Prostate gland (tissue), 2 donors: ENCODE measurements around the gene PRLH. TPM values are rescaled to one million over a fixed set of nuclear protein-coding genes. Genes with fewer than 3 reads are reported as not detected.

Source experiments
- DNase-seq: peaks from one replicate; pipeline ENCODE4 v3.0.0-alpha.2; 2019; ENCODE audit warnings: low spot score
- H3K27ac ChIP-seq, 2 donors: fragments of 200-600 bp; sonication (generic); 2 replicates each; pipeline ENCODE4 v1.5.1; 2017 to 2019
- H3K27me3 ChIP-seq: fragments of 200-600 bp; sonication (generic); replicated peaks from 2 replicates; pipeline ENCODE4 v1.5.1; 2019; ENCODE audit not compliant: insufficient read depth
- H3K36me3 ChIP-seq, 2 donors: fragments of 200-600 bp; sonication (generic); 1 replicate in 1 of 2; 2 replicates in 1 of 2; pipeline versions ENCODE4 v1.5.1 to v1.8.1; 2017 to 2019
- H3K4me1 ChIP-seq: fragments of 200-600 bp; sonication (generic); replicated peaks from 2 replicates; pipeline ENCODE4 v1.5.1; 2019
- H3K4me3 ChIP-seq, 2 donors: fragments of 200-600 bp; sonication (generic); 2 replicates each; pipeline ENCODE4 v1.5.1; 2017 to 2019
- H3K9me3 ChIP-seq: fragments of 200-600 bp; sonication (generic); 2 replicates; pipeline ENCODE4 v1.5.1; 2017
- CTCF ChIP-seq, 4 experiments: fragments of 200-600 bp in 2 of 4; fragments of 450-650 bp in 2 of 4; sonication (generic) in 2 of 4; IDR thresholded peaks; 1 replicate in 3 of 4; 2 replicates in 1 of 4; pipeline ENCODE4 v1.5.1; 2016 to 2019; ENCODE audit warnings: antibody characterized with exemption in 4 of 4, mild to moderate bottlenecking in 2 of 4, moderate library complexity in 2 of 4
- POLR2A ChIP-seq: fragments of 450-650 bp; IDR thresholded peaks from one replicate; pipeline ENCODE4 v1.6.1; 2016; ENCODE audit warnings: antibody characterized with exemption, mild to moderate bottlenecking
- POLR2AphosphoS5 ChIP-seq: sonication (generic); formaldehyde crosslinking; IDR thresholded peaks from one replicate; pipeline ENCODE4 v1.6.1; 2017; ENCODE audit warnings: antibody characterized with exemption
- WGBS: methylation state at CpG from one replicate; pipeline ENCODE4 v1.1.5; 2018; 5-methylcytosine and 5-hydroxymethylcytosine counted together
- intact Hi-C: fragments of 100-400 bp; cut with DNase I; formaldehyde crosslinking; loops from one replicate; pipeline ENCODE4 v1.14.2; 2022
- total RNA-seq, 2 donors: library from RNA; depleted of rRNA; stranded (reverse); fragments of >200 nt; gene quantifications; one replicate each; pipeline ENCODE4 v1.1.0, GENCODE V29; 2016

PRLH gene
- total RNA-seq, 2 donors from 2014 or later = not detected

- peak; percentile 88 for DNase-seq
- Histone ChIP-seq H3K4me3 (no peak overlapping the region), H3K27me3 (no peaks in the 10 kb centered on the region), H3K9me3 (no peaks in the 10 kb centered on the region), H3K36me3 (no peaks in the 10 kb centered on the region), H3K27ac (peak overlapping the region in 1 of 2 donors; percentile 52), H3K4me1 (peaks cover 6% of the 10 kb centered on the region)
- intact Hi-C loops = loop anchor here (1.0 to 10.0 kb wide), 3 partner anchors 58 to 417 kb away; partner anchors contain the start of gene COL6A3
- TF ChIP-seq POLR2A (no peak), CTCF (IDR thresholded peaks at IDR 0.05) (peak; percentile 96 to 99 (median 99)), POLR2AphosphoS5 (peak; percentile 75)
- WGBS = 2% methylated on average over 24 of the region's 24 CpGs
Observed at GRCh38 chr2:237572021-237572741, 5.8 kb downstream of the PRLH start.

- peak overlapping the region in 1 of 2 donors; percentile 52 for H3K27ac ChIP-seq
- TF ChIP-seq POLR2AphosphoS5 (no peak), POLR2A (no peak), CTCF (IDR thresholded peaks at IDR 0.05) (no peak)
- DNase-seq = no peak
- intact Hi-C loops = loop anchor here (1.0 to 10.0 kb wide), 3 partner anchors 58 to 418 kb away; partner anchors contain the start of gene COL6A3
- no peaks in the 10 kb centered on the region for H3K36me3 ChIP-seq
- H3K4me1 ChIP-seq = peaks cover 6% of the 10 kb centered on the region
- no peaks in the 10 kb centered on the region for H3K9me3 ChIP-seq
- WGBS = 82% methylated on average over 4 of the region's 4 CpGs
- no peaks in the 10 kb centered on the region for H3K27me3 ChIP-seq
- no peak overlapping the region for H3K4me3 ChIP-seq
Observed at GRCh38 chr2:237572742-237573101, 6.3 kb downstream of the PRLH start.

- H3K36me3 ChIP-seq = no peaks in the 10 kb centered on the region
- peaks cover 6% of the 10 kb centered on the region for H3K4me1 ChIP-seq
- H3K9me3 ChIP-seq = no peaks in the 10 kb centered on the region
- TF ChIP-seq POLR2AphosphoS5 (no peak), POLR2A (no peak), CTCF (IDR thresholded peaks at IDR 0.05) (no peak)
- DNase-seq = no peak
- intact Hi-C loops = loop anchor here (10.0 kb wide), 2 partner anchors 159 to 419 kb away; partner anchors contain the start of gene COL6A3
- H3K27me3 ChIP-seq = no peaks in the 10 kb centered on the region
- no peak overlapping the region for H3K4me3 ChIP-seq
- WGBS = 86% methylated on average over 8 of the region's 8 CpGs
- H3K27ac ChIP-seq = no peak overlapping the region
Observed at GRCh38 chr2:237573721-237574415, 7.5 kb downstream of the PRLH start.

- TF ChIP-seq POLR2AphosphoS5 (no peak), CTCF (IDR thresholded peaks at IDR 0.05) (no peak), POLR2A (no peak)
- 88% methylated on average over 9 of the region's 9 CpGs for WGBS
- no peaks in the 10 kb centered on the region for H3K9me3 ChIP-seq
- no peak for DNase-seq
- H3K27me3 ChIP-seq = no peaks in the 10 kb centered on the region
- peak overlapping the region in 1 of 2 donors; percentile 46 for H3K27ac ChIP-seq
- intact Hi-C loops = loop anchor here (10.0 kb wide), 2 partner anchors 160 to 420 kb away; partner anchors contain the start of gene COL6A3
- no peak overlapping the region for H3K4me3 ChIP-seq
- no peaks in the 10 kb centered on the region for H3K36me3 ChIP-seq
- peaks cover 6% of the 10 kb centered on the region for H3K4me1 ChIP-seq
Observed at GRCh38 chr2:237574467-237574866, 8.1 kb downstream of the PRLH start.
